Stimulated activated CD8-positive, alpha-beta memory T cell treated with anti-CD3 and anti-CD28 coated beads, Interleukin-7, amount 100 ng/mL, for 1 hour (primary cell): ENCODE results near the gene ACBD3.
A peak's percentile ranks its signal among the peaks of the same experiment; 100 is the strongest.

ENCODE experiments used
- DNase-seq, 2 donors: peaks; one replicate each; pipeline ENCODE4 v3.0.0-alpha.2; 2020; ENCODE audit warnings: low read depth in 2 of 2

ACBD3 gene

DNA sequence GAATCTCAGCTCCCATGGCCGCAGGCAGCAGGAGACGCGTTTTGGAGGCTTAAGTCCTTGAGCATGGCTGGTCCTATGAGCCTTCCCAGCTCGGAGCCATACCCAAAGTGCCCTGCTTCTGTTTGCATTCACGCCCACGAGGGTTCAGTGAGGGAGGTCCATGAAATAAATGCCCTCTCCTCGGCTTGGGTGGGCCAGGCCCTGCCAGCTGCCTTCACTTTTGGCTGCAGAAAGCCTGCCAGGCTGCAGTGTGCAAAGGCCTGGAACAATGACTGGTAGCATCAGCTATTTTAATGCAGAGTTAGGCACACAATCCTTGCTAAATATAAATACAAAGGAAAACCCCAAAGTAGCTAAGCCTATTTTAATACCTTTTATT, 74.7 kb downstream of the ACBD3 start:
- DNase-seq: no peak

DNA sequence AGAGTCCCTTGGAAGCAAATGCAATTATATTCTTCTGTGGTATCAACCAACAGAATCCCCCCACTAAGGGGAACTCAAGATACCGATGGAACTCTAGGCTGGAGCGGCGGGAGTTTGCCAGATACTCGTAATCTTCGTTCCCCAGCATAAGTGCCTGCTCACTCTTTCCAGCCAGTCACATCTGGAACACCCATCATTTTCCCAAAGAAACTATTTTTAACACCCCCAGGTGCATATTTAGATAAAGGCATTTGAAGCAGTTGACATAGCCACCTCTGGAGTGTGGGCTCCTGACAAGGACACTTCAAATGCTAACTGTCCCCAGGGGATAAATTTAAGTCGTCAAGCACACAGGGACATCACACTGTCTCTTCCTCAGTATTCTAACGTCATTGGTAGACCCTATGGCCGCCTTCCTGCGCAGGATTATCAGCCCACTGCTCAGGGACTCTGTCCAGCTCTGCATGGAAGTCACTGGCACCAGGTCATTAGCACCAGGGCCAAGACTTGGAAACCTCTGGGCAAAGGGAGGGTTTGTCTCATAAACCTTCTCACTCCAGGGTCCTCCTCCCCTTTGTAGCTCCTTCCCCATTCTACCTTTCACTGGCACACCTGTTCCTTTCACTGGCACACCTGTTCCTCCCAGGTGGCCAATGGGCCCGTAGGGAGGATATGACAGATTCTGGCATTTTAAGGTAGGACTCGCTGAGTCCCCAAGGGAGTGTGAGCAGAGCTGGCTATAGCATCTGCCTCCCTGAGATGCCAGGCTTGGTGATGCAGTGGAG, 75.3 kb downstream of the ACBD3 start:
- no peak for DNase-seq

- peak in 1 of 2 donors; percentile 34 for DNase-seq
These were observed 76.1 kb downstream of the ACBD3 start for GRCh38 chr1:226110249-226111097.

DNA sequence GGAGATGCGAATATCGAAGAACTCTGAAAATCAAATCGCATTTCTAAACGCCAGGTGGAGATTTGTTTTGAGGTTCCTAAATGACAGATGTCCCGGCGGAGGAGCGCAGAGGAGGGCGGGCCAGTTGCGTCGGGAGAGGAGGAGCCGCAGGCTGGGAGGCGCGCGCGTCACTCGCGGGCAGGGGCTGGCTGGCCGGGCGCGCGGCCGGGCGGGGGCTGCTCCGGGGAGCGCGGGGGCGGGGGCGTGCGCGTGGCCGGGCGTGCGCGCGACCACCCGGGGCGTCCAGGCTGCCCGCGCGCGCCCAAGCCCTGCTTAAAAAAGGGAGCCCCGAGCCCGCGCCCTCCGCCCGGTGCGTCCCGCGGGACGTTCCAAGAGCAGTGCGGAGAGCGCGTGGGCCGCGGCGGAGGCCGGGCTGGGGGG, 76.7 kb downstream of the ACBD3 start:
- DNase-seq: peak; percentile 49 to 50

- DNase-seq: no peak
These were observed 77.4 kb downstream of the ACBD3 start for GRCh38 chr1:226108935-226109828.

DNA sequence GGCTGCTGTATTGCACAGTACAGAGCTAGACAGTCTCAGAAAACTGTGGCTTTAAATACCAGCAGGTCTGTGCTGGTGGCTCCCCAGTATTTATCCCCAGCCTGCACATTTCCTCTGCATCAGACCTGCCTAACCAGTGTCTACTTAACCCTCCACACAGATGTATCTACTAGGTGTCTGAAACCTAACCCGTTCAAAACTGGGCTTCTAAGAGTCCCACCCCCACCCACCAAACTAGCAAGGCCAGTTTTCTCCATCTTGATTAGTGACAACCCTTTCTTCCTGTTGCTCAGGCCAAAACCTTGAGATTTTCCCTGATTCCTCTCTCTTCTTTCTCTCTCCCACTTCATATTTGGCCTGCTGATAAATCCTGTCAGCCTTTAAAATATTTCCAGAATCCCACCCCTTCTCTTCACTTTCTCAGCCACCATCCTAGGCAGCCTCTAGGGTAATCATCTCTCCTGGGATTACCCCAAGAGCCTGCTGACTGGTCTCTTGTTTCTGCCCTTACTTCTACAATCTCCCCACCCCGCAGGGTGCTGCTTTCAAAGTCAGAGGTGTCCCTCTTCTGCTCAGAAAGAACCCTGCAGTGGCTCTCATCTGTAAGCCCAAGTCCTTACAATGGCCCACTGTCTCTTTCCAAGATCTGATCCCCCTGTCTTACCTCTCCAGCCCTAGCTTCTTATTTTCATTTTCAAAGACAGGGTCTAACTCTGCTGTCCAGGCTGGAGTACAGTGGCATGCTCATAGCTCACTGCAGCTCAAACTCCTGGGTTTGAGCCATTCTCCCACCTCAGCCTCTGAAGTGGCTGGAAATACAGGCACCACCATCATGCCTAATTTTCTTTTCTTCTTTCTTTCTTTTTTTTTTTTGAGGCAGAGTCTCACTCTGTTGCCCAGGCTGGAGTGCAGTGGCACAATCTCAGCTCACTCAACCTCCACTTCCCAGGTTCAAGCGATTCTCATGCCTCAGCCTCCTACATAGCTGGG, 78.8 kb downstream of the ACBD3 start:
- DNase-seq: no peak

DNA sequence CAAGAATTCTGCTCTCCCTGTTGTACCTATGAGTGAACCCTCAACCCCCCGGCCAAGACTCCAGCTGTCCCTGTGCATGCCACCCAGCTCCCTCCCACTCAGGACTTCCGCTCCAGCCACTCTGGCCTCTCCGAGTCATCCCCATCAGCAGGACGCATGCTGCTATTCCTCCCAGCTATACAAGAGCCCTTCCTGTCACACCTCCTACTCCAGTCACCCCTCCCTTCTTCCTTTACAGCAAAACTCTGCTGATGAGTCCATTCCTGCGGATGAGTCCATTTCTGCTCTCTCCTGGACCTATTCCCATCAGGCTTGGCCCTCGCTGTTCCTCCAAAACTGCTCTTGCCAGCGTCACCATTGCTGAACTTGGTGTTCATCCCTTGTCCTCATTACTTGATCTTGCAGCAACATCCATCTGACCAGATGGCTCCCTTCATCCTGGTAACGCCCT, 81.8 kb downstream of the ACBD3 start:
- DNase-seq: no peak

DNA sequence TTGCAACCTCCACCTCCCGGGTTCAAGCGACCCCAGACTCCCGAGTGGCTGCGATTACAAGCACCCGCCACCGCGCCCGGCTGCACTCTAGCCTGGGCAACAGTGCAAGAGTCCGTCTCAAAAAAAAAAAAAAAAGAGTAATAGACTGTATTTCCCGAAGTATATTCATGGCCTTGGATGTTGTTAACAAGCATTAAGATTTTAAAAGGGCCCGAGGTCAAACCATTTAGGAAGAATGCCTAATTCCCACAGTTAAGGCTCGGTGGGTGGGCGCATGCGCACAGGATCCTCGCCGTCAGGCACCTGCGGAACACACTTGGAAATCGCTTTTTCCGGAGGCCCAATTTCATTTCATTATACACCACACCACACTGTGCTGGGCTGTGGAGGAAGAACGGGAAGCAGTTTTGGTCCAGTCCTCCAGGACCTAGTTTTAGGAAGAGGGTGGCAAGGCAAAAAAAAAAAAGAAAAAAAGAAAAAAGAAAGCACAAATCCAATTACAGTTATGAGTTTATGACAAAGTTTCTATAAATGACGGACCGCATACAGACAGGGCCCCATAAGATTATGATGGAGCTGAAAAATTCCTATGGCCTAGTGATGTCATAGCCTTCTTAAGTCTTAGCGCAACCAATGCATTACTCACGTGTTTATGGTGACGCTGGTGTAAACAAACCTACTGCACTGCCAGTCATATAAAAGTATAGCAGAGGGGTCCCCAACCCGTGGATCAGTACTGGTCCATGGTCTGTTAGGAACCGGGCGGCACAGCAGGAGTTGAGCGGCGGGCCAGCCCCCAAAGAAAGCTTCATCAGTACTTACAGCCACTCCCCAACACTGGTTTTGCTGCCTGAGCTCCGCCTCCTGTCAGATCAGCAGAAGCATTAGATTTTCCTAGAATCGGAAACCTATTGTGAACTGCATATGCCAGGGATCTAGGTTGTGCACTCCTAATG, 85.8 kb downstream of the ACBD3 start:
- no peak for DNase-seq

DNA sequence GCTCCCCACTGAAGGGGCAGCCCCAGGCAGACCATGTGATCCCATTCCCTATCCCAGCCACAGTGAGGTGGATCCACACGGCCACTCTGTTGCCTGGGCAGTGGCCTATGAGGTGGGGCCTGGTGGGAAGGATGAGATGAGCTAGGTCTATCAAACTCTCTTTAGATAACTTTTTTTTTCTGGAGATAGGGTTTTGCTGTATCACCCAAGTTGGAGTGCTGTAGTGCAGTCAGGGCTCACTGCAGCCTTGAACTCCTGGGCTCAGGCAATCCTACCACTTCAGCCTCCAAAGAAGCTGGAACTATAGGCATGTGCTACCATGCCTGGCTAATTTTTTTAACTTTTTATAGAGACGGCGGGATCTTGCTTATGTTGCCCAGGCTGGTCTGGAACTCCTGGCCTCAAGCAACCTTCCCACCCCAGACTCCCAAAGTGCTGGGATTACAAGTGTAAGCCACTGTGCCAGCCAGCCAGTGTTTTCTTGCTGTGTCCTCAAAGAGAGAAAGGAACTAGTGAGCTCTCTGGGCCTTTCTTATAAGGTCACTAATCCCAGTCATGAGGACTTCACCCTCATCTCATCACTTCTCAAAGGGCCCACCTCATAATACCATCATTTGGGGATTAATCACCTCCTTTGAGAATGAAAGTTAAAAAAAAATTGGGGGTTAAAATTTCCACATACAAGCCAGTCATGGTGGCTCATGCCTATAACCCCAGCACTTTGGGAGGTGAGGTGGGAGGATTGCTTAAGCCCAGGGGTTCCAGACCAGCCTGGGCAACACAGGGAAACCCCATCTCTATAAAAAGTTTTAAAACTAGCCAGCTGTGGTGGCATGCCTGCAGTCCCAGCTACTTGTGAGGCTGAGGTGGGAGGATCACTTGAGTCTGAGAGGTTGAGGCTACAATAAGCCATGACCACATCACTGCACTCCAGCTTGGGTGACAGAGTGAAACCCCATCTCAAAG, 87.4 kb downstream of the ACBD3 start:
- DNase-seq: no peak

DNA sequence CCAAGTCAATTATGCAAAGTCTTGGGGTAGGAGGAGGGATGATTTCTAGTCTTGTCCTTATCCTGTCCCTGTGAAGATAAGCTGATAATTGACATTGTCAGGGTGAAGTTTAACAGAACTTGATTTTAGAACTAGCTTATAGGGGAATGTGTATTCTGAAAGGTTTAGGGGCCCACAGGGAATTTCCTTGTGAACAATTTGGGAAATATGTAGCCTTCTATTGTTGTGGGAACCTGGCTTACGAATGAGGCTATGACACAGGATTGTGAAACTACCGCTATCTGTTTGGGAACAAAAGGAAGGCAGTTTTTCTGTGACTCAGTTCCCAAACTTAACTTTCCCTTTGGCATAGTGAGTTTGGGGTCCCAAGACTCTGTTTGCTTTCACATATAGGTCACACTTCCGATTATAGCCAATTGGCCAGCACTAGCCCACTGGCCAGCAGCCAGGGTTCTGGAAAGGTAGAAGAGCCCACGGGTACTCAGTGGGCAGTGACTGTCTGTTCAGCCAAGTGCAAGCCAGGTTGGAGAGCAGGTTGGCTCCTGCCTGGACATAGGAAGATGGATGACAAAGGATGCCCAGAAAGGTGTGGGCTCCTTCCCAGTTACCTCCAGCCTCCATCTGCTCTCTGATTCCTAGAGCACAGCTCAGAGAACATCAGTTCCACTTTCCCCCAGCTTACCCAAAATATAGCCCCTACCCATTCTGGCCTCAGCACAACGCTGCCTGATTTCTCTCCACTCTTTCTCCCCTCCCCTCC, 88.5 kb downstream of the ACBD3 start:
- DNase-seq: no peak

DNA sequence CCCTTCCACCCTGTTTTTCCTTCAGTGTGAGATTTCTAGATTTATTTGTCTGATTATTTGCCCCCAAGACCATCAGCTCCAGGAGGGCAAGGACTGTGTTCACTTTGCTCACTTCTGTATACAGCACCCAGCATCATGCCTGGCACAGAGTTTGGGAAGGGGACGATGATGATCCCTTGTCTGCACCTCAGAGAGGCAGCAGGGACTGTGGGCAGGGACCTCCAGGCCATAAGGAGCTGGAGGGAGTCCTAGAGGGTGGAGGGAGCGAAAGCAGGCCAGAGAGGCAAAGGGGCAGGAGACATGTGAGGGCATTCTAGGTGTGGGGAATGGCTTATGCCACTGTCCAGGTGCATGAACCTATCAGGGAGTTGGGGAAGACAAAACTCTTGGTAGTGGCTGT, 91.3 kb downstream of the ACBD3 start:
- DNase-seq: no peak
